SK-N-SH (cell line): ENCODE data around the gene ESD. TPM values are rescaled to one million over a fixed set of nuclear protein-coding genes. Genes with fewer than 3 reads are reported as not detected.
"Not testable (repeated sequence)": the region's sequence is repeated elsewhere in the genome, so short reads cannot be mapped to it uniquely, and the experiment has no call there.

Source experiments
- CTCF ChIA-PET: fragments of 300-600, 350-600 bp; formaldehyde crosslinking; extraction: SDS; loops from one replicate; lab custom pipeline; 2021; lab: Yijun Ruan, JAX
- POLR2A ChIA-PET: fragments of 350-600 bp; sonication (Branson Sonifier 250); formaldehyde crosslinking; extraction: SDS; loops from one replicate; lab custom pipeline; 2020; ENCODE audit warnings: antibody characterized with exemption, inconsistent platforms; lab: Yijun Ruan, JAX
- DNase-seq: peaks from one replicate; pipeline ENCODE4 v3.0.0; 2012
- H2AFZ ChIP-seq: fragments of 200-600 bp; sonication (generic); 2 replicates; pipeline ENCODE4 v1.8.1; 2016; ENCODE audit warnings: antibody characterized with exemption, mild to moderate bottlenecking, low read depth
- H3F3A ChIP-seq: fragments of 200-600 bp; sonication (generic); replicated peaks from 2 replicates; pipeline ENCODE3; 2016; ENCODE audit warnings: antibody characterized with exemption, mild to moderate bottlenecking; ENCODE audit not compliant: insufficient read depth
- H3K27ac ChIP-seq, 2 experiments: fragments of 200-500 bp in 1 of 2; fragments of 200-600 bp in 1 of 2; sonication (Bioruptor generic) in 1 of 2; sonication (generic), shearing (Covaris generic) in 1 of 2; 2 replicates each; pipeline versions ENCODE4 v1.5.1 to v1.6.1; 2014 to 2016; ENCODE audit warnings: low read depth in 2 of 2, inconsistent platforms in 1 of 2, low read length in 1 of 2, mild to moderate bottlenecking in 1 of 2, mixed read lengths in 1 of 2
- H3K27me3 ChIP-seq: fragments of 200-600 bp; sonication (generic), shearing (Covaris generic); 2 replicates; pipeline ENCODE4 v1.6.1; 2016; ENCODE audit warnings: mixed run types; ENCODE audit not compliant: insufficient read depth
- H3K36me3 ChIP-seq, 2 experiments: fragments of 200-500 bp in 1 of 2; fragments of 200-600 bp in 1 of 2; sonication (Bioruptor generic) in 1 of 2; sonication (generic) in 1 of 2; replicated peaks in 1 of 2; 2 replicates each; pipeline versions ENCODE3 to v1.5.1; 2014 to 2016; ENCODE audit warnings: low read length in 1 of 2, mild to moderate bottlenecking in 1 of 2; ENCODE audit not compliant: insufficient read depth in 2 of 2, control insufficient read depth in 1 of 2
- H3K4me1 ChIP-seq, 2 experiments: fragments of 200-500 bp in 1 of 2; fragments of 200-600 bp in 1 of 2; sonication (Bioruptor generic) in 1 of 2; sonication (generic), shearing (Covaris generic) in 1 of 2; 2 replicates each; pipeline versions ENCODE4 v1.5.1 to v1.6.1; 2014 to 2016; ENCODE audit warnings: low read depth in 1 of 2, low read length in 1 of 2, mixed run types in 1 of 2; ENCODE audit not compliant: insufficient read depth in 2 of 2, control insufficient read depth in 1 of 2
- H3K4me2 ChIP-seq: fragments of 200-600 bp; sonication (generic), shearing (Covaris generic); 2 replicates; pipeline ENCODE4 v1.6.1; 2017; ENCODE audit warnings: mixed run types
- H3K4me3 ChIP-seq, 2 experiments: fragments of 200-500 bp in 1 of 2; fragments of 200-600 bp in 1 of 2; sonication (Bioruptor generic) in 1 of 2; sonication (generic), shearing (Covaris generic) in 1 of 2; 2 replicates each; pipeline versions ENCODE4 v1.5.1 to v1.8.1; 2014 to 2016; ENCODE audit warnings: low read depth in 2 of 2, inconsistent platforms in 1 of 2, low read length in 1 of 2, mild to moderate bottlenecking in 1 of 2, mixed read lengths in 1 of 2, moderate library complexity in 1 of 2
- H3K79me2 ChIP-seq: fragments of 200-600 bp; sonication (generic); 2 replicates; pipeline ENCODE4 v1.8.1; 2017; ENCODE audit warnings: mild to moderate bottlenecking; ENCODE audit not compliant: insufficient read depth
- H3K9ac ChIP-seq: fragments of 200-600 bp; sonication (generic); 2 replicates; pipeline ENCODE4 v1.6.1; 2017; ENCODE audit warnings: mixed run types
- H3K9me2 ChIP-seq: fragments of 200-600 bp; sonication (generic); 2 replicates; pipeline ENCODE4 v1.6.1; 2017; ENCODE audit warnings: mixed run types
- H3K9me3 ChIP-seq: fragments of 200-600 bp; sonication (generic); 2 replicates; pipeline ENCODE4 v1.6.1; 2017; ENCODE audit warnings: mixed run types, mild to moderate bottlenecking, moderate library complexity
- H4K20me1 ChIP-seq: fragments of 200-600 bp; sonication (generic); 2 replicates; pipeline ENCODE4 v1.6.1; 2017; ENCODE audit warnings: mild to moderate bottlenecking, mixed run types; ENCODE audit not compliant: insufficient read depth
- CHD2 ChIP-seq: fragments of 150-350 bp; IDR thresholded peaks from 2 replicates; pipeline ENCODE4 v1.6.1; 2018; ENCODE audit warnings: low read length; ENCODE audit not compliant: partially characterized antibody
- ELF1 ChIP-seq: IDR thresholded peaks from 2 replicates; pipeline ENCODE4 v1.4.0; 2012
- EP300 ChIP-seq, 2 experiments: IDR thresholded peaks; 2 replicates each; pipeline versions ENCODE4 v1.4.0 to v1.6.1; 2012; ENCODE audit warnings: borderline replicate concordance in 1 of 2, low read depth in 1 of 2, low read length in 1 of 2
- EZH2phosphoT487 ChIP-seq: fragments of 200-600 bp; sonication (generic); IDR thresholded peaks from 2 replicates; pipeline ENCODE4 v1.6.1; 2017; ENCODE audit warnings: low read depth, mixed run types, mild to moderate bottlenecking, antibody characterized with exemption, moderate library complexity, borderline replicate concordance
- FOSL2 ChIP-seq: IDR thresholded peaks from 2 replicates; pipeline ENCODE4 v1.4.0; 2012; ENCODE audit warnings: low read depth, mild to moderate bottlenecking, moderate library complexity, borderline replicate concordance
- FOXJ3 ChIP-seq: sonication (generic); formaldehyde crosslinking; IDR thresholded peaks from 2 replicates; pipeline ENCODE4 v1.5.1; 2020; ENCODE audit warnings: mild to moderate bottlenecking, missing genetic modification reagents
- GATA2 ChIP-seq: sonication (generic); formaldehyde crosslinking; IDR thresholded peaks from 2 replicates; pipeline ENCODE4 v1.5.0; 2020; ENCODE audit warnings: mild to moderate bottlenecking, missing genetic modification reagents
- JUND ChIP-seq: IDR thresholded peaks from 2 replicates; pipeline ENCODE4 v1.4.0; 2012
- NRF1 ChIP-seq: IDR thresholded peaks from 2 replicates; pipeline ENCODE4 v1.6.1; 2012; ENCODE audit warnings: low read depth, mild to moderate bottlenecking, low read length
- POLR2AphosphoS5 ChIP-seq: IDR thresholded peaks from 2 replicates; pipeline ENCODE4 v1.6.1; 2012; ENCODE audit warnings: low read depth, low read length
- RCOR1 ChIP-seq: fragments of 150-350 bp; IDR thresholded peaks from 2 replicates; pipeline ENCODE4 v1.6.1; 2017; ENCODE audit warnings: antibody characterized with exemption, low read length
- TCF12 ChIP-seq: IDR thresholded peaks from 2 replicates; pipeline ENCODE4 v1.4.0; 2012
- TEAD4 ChIP-seq: IDR thresholded peaks from 2 replicates; pipeline ENCODE4 v1.4.0; 2012; ENCODE audit warnings: mild to moderate bottlenecking, borderline replicate concordance; ENCODE audit not compliant: insufficient read depth
- YY1 ChIP-seq: IDR thresholded peaks from 2 replicates; pipeline ENCODE4 v1.4.0; 2012; ENCODE audit warnings: low read depth, mild to moderate bottlenecking
- WGBS: methylation state at CpG from one replicate; pipeline ENCODE4 v1.1.6; 2017; ENCODE audit warnings: low lambda C conversion rate; 5-methylcytosine and 5-hydroxymethylcytosine counted together
- polyA plus RNA-seq, 3 experiments: library from polyadenylated mRNA; depleted of rRNA; stranded (reverse); fragments of >200 nt; gene quantifications; 2 replicates each; pipeline ENCODE4 v1.2.3, GENCODE V29; 2012
- TF ChIP-seq, protein P1 (sequence below): fragments of 150-350 bp; IDR thresholded peaks from 2 replicates; pipeline ENCODE4 v1.6.1; 2016; ENCODE audit warnings: mild to moderate bottlenecking, low read depth, low read length
- TF ChIP-seq, protein P2 (sequence below): fragments of 150-350 bp; IDR thresholded peaks from 2 replicates; pipeline ENCODE4 v1.6.1; 2017; ENCODE audit warnings: antibody characterized with exemption, low read length, low read depth, borderline replicate concordance
- TF ChIP-seq, protein P3 (sequence below): fragments of 200-600 bp; sonication (generic); IDR thresholded peaks from 2 replicates; pipeline ENCODE4 v1.6.1; 2017; ENCODE audit warnings: antibody characterized with exemption, mild to moderate bottlenecking, moderate library complexity
- TF ChIP-seq, protein P4 (sequence below): IDR thresholded peaks from 2 replicates; pipeline ENCODE4 v1.6.1; 2012; ENCODE audit warnings: mild to moderate bottlenecking, low read depth, low read length, moderate library complexity

Gene ESD
- polyA plus RNA-seq, 1 of the 3 experiments (the other 2 are of a cell fraction), result 80.9 TPM

DNA sequence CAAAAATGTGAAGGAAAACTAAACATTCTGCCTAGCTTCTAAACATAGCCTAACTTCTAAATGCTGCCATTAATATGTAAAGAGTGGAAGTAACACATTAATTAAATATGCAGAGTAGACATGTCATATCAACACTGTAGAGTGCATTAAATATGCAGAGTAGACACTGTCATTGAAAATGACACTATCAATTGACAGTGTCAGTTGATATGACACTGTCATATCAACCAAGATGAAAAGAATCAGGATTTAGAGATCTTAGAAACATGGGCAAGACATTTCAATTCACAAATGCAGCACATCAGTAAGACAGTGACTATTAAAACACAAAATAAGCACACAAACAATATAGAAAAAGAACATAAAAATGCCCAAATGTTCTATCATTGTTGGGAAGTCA lies 25.3 kb downstream of the ESD start:
- TF ChIP-seq, protein P1, sequence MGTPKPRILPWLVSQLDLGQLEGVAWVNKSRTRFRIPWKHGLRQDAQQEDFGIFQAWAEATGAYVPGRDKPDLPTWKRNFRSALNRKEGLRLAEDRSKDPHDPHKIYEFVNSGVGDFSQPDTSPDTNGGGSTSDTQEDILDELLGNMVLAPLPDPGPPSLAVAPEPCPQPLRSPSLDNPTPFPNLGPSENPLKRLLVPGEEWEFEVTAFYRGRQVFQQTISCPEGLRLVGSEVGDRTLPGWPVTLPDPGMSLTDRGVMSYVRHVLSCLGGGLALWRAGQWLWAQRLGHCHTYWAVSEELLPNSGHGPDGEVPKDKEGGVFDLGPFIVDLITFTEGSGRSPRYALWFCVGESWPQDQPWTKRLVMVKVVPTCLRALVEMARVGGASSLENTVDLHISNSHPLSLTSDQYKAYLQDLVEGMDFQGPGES, result no peak
- no peak for TF ChIP-seq TCF12
- no peak for TF ChIP-seq CHD2
- TF ChIP-seq ELF1, result no peak
- TF ChIP-seq POLR2AphosphoS5, result no peak
- TF ChIP-seq EP300 (IDR thresholded peaks at IDR 0.05; ENCODE audit: borderline replicate concordance in 1 of 2, low read depth in 1 of 2, low read length in 1 of 2), result no peak
- TF ChIP-seq NRF1, result no peak
- TF ChIP-seq, protein P2, sequence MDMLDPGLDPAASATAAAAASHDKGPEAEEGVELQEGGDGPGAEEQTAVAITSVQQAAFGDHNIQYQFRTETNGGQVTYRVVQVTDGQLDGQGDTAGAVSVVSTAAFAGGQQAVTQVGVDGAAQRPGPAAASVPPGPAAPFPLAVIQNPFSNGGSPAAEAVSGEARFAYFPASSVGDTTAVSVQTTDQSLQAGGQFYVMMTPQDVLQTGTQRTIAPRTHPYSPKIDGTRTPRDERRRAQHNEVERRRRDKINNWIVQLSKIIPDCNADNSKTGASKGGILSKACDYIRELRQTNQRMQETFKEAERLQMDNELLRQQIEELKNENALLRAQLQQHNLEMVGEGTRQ, result no peak
- TF ChIP-seq, protein P3, sequence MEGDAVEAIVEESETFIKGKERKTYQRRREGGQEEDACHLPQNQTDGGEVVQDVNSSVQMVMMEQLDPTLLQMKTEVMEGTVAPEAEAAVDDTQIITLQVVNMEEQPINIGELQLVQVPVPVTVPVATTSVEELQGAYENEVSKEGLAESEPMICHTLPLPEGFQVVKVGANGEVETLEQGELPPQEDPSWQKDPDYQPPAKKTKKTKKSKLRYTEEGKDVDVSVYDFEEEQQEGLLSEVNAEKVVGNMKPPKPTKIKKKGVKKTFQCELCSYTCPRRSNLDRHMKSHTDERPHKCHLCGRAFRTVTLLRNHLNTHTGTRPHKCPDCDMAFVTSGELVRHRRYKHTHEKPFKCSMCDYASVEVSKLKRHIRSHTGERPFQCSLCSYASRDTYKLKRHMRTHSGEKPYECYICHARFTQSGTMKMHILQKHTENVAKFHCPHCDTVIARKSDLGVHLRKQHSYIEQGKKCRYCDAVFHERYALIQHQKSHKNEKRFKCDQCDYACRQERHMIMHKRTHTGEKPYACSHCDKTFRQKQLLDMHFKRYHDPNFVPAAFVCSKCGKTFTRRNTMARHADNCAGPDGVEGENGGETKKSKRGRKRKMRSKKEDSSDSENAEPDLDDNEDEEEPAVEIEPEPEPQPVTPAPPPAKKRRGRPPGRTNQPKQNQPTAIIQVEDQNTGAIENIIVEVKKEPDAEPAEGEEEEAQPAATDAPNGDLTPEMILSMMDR, result no peak
- no peak for TF ChIP-seq FOSL2
- no peak for TF ChIP-seq EZH2phosphoT487
- TF ChIP-seq GATA2, result no peak
- TF ChIP-seq, protein P4, sequence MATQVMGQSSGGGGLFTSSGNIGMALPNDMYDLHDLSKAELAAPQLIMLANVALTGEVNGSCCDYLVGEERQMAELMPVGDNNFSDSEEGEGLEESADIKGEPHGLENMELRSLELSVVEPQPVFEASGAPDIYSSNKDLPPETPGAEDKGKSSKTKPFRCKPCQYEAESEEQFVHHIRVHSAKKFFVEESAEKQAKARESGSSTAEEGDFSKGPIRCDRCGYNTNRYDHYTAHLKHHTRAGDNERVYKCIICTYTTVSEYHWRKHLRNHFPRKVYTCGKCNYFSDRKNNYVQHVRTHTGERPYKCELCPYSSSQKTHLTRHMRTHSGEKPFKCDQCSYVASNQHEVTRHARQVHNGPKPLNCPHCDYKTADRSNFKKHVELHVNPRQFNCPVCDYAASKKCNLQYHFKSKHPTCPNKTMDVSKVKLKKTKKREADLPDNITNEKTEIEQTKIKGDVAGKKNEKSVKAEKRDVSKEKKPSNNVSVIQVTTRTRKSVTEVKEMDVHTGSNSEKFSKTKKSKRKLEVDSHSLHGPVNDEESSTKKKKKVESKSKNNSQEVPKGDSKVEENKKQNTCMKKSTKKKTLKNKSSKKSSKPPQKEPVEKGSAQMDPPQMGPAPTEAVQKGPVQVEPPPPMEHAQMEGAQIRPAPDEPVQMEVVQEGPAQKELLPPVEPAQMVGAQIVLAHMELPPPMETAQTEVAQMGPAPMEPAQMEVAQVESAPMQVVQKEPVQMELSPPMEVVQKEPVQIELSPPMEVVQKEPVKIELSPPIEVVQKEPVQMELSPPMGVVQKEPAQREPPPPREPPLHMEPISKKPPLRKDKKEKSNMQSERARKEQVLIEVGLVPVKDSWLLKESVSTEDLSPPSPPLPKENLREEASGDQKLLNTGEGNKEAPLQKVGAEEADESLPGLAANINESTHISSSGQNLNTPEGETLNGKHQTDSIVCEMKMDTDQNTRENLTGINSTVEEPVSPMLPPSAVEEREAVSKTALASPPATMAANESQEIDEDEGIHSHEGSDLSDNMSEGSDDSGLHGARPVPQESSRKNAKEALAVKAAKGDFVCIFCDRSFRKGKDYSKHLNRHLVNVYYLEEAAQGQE, result no peak
- no peak for TF ChIP-seq JUND
- TF ChIP-seq RCOR1, result no peak
- TF ChIP-seq YY1, result no peak
- no peak for TF ChIP-seq TEAD4
- TF ChIP-seq FOXJ3 (CRISPR knock-in tag), result no peak
- no peak for DNase-seq
- Histone ChIP-seq H3K36me3 (peaks cover 48 to 62% of the 10 kb centered on the region in 2 experiments), H3K9me2 (no peaks in the 10 kb centered on the region), H3K4me1 (no peaks in the 10 kb centered on the region), H3F3A (peaks cover 12% of the 10 kb centered on the region), H3K9ac (no peak overlapping the region), H3K27ac (no peak overlapping the region), H4K20me1 (no peaks in the 10 kb centered on the region), H2AFZ (no peak overlapping the region), H3K4me2 (no peak overlapping the region), H3K9me3 (no peaks in the 10 kb centered on the region), H3K79me2 (no peaks in the 10 kb centered on the region), H3K4me3 (no peak overlapping the region), H3K27me3 (no peaks in the 10 kb centered on the region)
- CTCF ChIA-PET, result no interaction called here
- POLR2A ChIA-PET, result no interaction called here

DNA sequence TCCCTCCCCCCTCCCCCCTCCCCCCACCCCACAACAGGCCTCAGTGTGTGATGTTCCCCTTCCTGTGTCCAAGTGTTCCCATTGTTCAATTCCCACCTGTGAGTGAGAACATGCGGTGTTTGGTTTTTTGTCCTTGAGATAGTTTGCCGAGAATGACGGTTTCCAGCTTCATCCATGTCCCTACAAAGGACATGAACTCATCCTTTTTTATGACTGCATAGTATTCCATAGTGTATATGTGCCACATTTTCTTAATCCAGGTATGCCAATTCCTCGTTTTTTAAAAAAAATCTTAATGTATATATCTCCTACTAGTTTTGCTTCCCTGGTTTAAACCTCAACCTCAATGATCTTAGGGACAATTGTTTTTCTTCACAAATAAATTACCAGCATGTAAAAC lies 27.0 kb downstream of the ESD start:
- POLR2A ChIA-PET, H3K4me1 ChIP-seq, H3K9ac ChIP-seq, H3K4me3 ChIP-seq, DNase-seq, H3K27ac ChIP-seq, H3K9me2 ChIP-seq, H3K27me3 ChIP-seq, H4K20me1 ChIP-seq, H2AFZ ChIP-seq, H3K4me2 ChIP-seq, H3K9me3 ChIP-seq, H3K79me2 ChIP-seq: not testable (repeated sequence)
- WGBS, result 96% methylated on average over 4 of the region's 4 CpGs
- Histone ChIP-seq H3F3A (peaks cover 12% of the 10 kb centered on the region), H3K36me3 (peaks cover 30 to 47% of the 10 kb centered on the region in 2 experiments)
- CTCF ChIA-PET, result interaction anchor here (0.6 kb wide), 1 partner anchor 106 kb away, joined by 3 read pairs; no protein-coding TSS in a partner anchor
